ENCODE results near the gene BRD1. TPM values are rescaled to one million over a fixed set of nuclear protein-coding genes. Genes with fewer than 3 reads are reported as not detected.

The BRD1 gene
- polyA plus RNA-seq, 1 donor from 2014 or later = 79.3 TPM

DNA sequence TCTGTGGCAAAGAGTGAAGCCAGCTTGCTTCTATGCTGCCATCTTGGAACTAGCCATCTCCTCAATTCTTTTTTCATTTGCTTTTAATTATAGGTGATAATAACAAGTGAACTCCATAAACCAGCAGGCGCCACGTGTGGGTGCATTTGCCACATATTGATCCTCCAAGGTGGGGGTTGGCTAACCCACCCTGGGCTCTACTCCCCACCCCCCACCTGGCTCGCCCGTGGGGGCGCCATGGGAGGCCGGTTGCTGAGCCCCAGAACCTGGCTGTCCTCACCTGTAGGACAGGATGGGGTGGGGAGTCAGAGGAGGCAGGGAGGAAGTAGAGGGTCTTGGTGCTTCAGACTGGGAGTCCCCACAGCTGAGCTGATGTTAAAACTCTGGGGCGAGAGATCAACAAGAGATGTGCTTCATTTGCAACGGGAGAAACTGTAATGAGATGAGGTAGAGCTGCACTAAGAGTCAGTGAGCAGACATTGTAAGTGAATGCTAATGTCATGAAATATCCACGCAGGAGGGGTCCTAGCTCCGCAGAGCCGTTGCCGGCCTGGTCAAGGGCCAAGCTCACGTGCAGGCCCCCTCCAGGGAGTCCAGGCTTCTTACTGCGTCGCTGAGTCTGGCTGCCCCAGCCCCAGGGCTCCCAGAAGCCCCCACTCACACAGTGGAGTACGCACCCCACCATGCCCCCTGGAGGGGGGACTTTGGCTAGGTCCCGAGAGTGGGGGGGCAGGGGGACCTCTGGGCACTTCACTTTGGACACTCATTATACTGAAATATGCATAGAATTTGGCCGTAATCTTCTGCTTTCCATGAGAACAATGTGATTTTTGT is 59.4 kb downstream of the BRD1 start:
- Histone ChIP-seq H3F3A (ENCODE audit: insufficient read depth, low read length, poor library complexity, severe bottlenecking) (no peaks in the 10 kb centered on the region), H3K36me3 (ENCODE audit: insufficient read depth, low read length) (no peaks in the 10 kb centered on the region), H3K79me2 (replicated peaks; ENCODE audit: insufficient read depth, low read length) (no peaks in the 10 kb centered on the region), H3K9ac (ENCODE audit: low read length) (no peak overlapping the region), H3K9me3 (ENCODE audit: low read length) (no peaks in the 10 kb centered on the region), H4K20me1 (ENCODE audit: insufficient read depth) (no peaks in the 10 kb centered on the region), H3K9me2 (ENCODE audit: insufficient read depth, low read length) (no peaks in the 10 kb centered on the region), H3K27ac (ENCODE audit: low read length) (no peak overlapping the region), H3K4me2 (ENCODE audit: low read length) (no peak overlapping the region), H3K27me3 (ENCODE audit: insufficient read depth, low read depth, low read length) (no peaks in the 10 kb centered on the region), H3K4me3 (ENCODE audit: low read length) (no peak overlapping the region), H2AFZ (ENCODE audit: low read depth, low read length) (no peak overlapping the region)
- no peak for TF ChIP-seq SMC3 (conservative IDR thresholded peaks at IDR 0.05; ENCODE audit: poor library complexity)
- TF ChIP-seq EZH2 (IDR thresholded peaks at IDR 0.05; ENCODE audit: borderline replicate concordance, insufficient read depth, low read length, poor library complexity, severe bottlenecking) = no peak
- TF ChIP-seq, protein P1, sequence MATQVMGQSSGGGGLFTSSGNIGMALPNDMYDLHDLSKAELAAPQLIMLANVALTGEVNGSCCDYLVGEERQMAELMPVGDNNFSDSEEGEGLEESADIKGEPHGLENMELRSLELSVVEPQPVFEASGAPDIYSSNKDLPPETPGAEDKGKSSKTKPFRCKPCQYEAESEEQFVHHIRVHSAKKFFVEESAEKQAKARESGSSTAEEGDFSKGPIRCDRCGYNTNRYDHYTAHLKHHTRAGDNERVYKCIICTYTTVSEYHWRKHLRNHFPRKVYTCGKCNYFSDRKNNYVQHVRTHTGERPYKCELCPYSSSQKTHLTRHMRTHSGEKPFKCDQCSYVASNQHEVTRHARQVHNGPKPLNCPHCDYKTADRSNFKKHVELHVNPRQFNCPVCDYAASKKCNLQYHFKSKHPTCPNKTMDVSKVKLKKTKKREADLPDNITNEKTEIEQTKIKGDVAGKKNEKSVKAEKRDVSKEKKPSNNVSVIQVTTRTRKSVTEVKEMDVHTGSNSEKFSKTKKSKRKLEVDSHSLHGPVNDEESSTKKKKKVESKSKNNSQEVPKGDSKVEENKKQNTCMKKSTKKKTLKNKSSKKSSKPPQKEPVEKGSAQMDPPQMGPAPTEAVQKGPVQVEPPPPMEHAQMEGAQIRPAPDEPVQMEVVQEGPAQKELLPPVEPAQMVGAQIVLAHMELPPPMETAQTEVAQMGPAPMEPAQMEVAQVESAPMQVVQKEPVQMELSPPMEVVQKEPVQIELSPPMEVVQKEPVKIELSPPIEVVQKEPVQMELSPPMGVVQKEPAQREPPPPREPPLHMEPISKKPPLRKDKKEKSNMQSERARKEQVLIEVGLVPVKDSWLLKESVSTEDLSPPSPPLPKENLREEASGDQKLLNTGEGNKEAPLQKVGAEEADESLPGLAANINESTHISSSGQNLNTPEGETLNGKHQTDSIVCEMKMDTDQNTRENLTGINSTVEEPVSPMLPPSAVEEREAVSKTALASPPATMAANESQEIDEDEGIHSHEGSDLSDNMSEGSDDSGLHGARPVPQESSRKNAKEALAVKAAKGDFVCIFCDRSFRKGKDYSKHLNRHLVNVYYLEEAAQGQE (IDR thresholded peaks at IDR 0.05; ENCODE audit: borderline replicate concordance) = no peak
- TF ChIP-seq, protein P2, sequence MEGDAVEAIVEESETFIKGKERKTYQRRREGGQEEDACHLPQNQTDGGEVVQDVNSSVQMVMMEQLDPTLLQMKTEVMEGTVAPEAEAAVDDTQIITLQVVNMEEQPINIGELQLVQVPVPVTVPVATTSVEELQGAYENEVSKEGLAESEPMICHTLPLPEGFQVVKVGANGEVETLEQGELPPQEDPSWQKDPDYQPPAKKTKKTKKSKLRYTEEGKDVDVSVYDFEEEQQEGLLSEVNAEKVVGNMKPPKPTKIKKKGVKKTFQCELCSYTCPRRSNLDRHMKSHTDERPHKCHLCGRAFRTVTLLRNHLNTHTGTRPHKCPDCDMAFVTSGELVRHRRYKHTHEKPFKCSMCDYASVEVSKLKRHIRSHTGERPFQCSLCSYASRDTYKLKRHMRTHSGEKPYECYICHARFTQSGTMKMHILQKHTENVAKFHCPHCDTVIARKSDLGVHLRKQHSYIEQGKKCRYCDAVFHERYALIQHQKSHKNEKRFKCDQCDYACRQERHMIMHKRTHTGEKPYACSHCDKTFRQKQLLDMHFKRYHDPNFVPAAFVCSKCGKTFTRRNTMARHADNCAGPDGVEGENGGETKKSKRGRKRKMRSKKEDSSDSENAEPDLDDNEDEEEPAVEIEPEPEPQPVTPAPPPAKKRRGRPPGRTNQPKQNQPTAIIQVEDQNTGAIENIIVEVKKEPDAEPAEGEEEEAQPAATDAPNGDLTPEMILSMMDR (IDR thresholded peaks at IDR 0.05; ENCODE audit: poor library complexity, severe bottlenecking) = no peak
- no peak for TF ChIP-seq MXI1 (conservative IDR thresholded peaks at IDR 0.05; ENCODE audit: poor library complexity, severe bottlenecking)
- TF ChIP-seq RAD21 (conservative IDR thresholded peaks at IDR 0.05) = no peak
- no peak for TF ChIP-seq EP300 (conservative IDR thresholded peaks at IDR 0.05; ENCODE audit: poor library complexity, severe bottlenecking)
- TF ChIP-seq TAF1 (IDR thresholded peaks at IDR 0.05; ENCODE audit: low read depth) = no peak
- TF ChIP-seq POLR2AphosphoS5 (IDR thresholded peaks at IDR 0.05) = no peak

DNA sequence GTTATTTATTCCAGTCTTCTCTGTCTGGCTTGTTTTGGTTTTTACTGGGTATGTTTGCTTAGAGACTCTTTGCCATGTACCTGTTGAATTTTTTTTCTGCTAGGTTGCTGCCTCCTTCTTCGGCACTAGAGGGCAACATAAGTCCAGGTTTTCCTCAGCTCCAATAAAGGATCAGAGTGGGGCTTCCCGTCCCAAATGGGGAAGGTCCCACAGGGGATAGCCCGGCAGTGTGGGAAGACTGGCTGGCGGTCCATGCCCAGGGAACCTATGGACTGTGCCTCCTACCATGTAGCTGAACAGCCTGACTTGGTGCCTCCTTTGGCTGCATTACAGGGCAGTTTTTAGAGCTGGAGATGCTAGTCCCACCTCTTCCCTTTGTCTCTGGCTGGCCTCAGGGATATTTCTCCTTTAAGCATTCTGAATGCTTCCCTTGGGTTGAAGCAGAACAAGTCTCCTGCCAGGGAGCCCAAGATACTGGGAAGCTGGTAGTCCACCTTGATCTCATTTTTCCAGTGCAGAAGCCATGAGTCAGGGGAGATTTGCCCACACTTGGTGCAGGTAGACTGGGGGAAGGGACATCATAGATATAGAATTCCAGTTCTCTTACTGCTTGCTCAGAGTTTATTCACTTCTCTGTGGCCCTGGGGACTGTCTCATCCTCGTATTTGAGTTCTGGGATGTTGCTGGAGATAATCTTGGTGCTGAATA is 60.2 kb downstream of the BRD1 start:
- H3K9me3 ChIP-seq (ENCODE audit: low read length) = no peaks in the 10 kb centered on the region
- H3K9ac ChIP-seq (ENCODE audit: low read length) = no peak overlapping the region
- H3K4me3 ChIP-seq (ENCODE audit: low read length) = no peak overlapping the region
- no peaks in the 10 kb centered on the region for H3K79me2 ChIP-seq (replicated peaks; ENCODE audit: insufficient read depth, low read length)
- H4K20me1 ChIP-seq (ENCODE audit: insufficient read depth) = no peaks in the 10 kb centered on the region
- no peak overlapping the region for H3K27ac ChIP-seq (ENCODE audit: low read length)
- H3K9me2 ChIP-seq (ENCODE audit: insufficient read depth, low read length) = no peaks in the 10 kb centered on the region
- H3K27me3 ChIP-seq (ENCODE audit: insufficient read depth, low read depth, low read length) = no peaks in the 10 kb centered on the region
- no peaks in the 10 kb centered on the region for H3K36me3 ChIP-seq (ENCODE audit: insufficient read depth, low read length)
- no peaks in the 10 kb centered on the region for H3F3A ChIP-seq (ENCODE audit: insufficient read depth, low read length, poor library complexity, severe bottlenecking)
- no peak overlapping the region for H3K4me2 ChIP-seq (ENCODE audit: low read length)
- H2AFZ ChIP-seq (ENCODE audit: low read depth, low read length) = no peak overlapping the region
- TF ChIP-seq SMC3 (conservative IDR thresholded peaks at IDR 0.05; ENCODE audit: poor library complexity) (peak; percentile 83), MXI1 (conservative IDR thresholded peaks at IDR 0.05; ENCODE audit: poor library complexity, severe bottlenecking) (no peak), EZH2 (IDR thresholded peaks at IDR 0.05; ENCODE audit: borderline replicate concordance, insufficient read depth, low read length, poor library complexity, severe bottlenecking) (no peak), TAF1 (IDR thresholded peaks at IDR 0.05; ENCODE audit: low read depth) (no peak), RAD21 (conservative IDR thresholded peaks at IDR 0.05) (peak; percentile 86), EP300 (conservative IDR thresholded peaks at IDR 0.05; ENCODE audit: poor library complexity, severe bottlenecking) (no peak), POLR2AphosphoS5 (IDR thresholded peaks at IDR 0.05) (no peak)
- TF ChIP-seq, protein P2 (IDR thresholded peaks at IDR 0.05; ENCODE audit: poor library complexity, severe bottlenecking) = peak; percentile 86
- TF ChIP-seq, protein P1 (IDR thresholded peaks at IDR 0.05; ENCODE audit: borderline replicate concordance) = no peak

All from neural cell (in vitro differentiated cells).